ENCODE measurements around the gene DNTT. TPM values are rescaled to one million over a fixed set of nuclear protein-coding genes. Genes with fewer than 3 reads are reported as not detected.

The DNTT gene
- 0.12 and 0.30 TPM in 2 replicates for total RNA-seq (2014; rRNA removed; shearing (Covaris generic); ENCODE audit: low replicate concordance)

- in situ Hi-C loops (cut with HindIII; ENCODE audit: low pct_unique_long_range_greater_than_20kb, low sequenced_read_pairs), result no loop called here
Measured at GRCh38 chr10:96304230-96304629, at the start of gene DNTT. TSS of gene DNTT (plus strand) at chr10:96304434. CDS start at chr10:96304498, 64 bp downstream.

GRCh38 chr10:96254976-96255375 is 49.3 kb upstream of the DNTT start:
- no peak for DNase-seq (ENCODE audit: low read depth)

More at GRCh38 chr10:96304230-96304629, at the start of gene DNTT:
- DNase-seq (ENCODE audit: low read depth), result no peak

GRCh38 chr10:96255549-96256333 is 48.5 kb upstream of the DNTT start:
- in situ Hi-C loops (cut with HindIII; ENCODE audit: low pct_unique_long_range_greater_than_20kb, low sequenced_read_pairs), result no loop called here
- DNase-seq (ENCODE audit: low read depth), result no peak

More at GRCh38 chr10:96254976-96255375, 49.3 kb upstream of the DNTT start:
- in situ Hi-C loops (cut with HindIII; ENCODE audit: low pct_unique_long_range_greater_than_20kb, low sequenced_read_pairs), result no loop called here

GRCh38 chr10:96257944-96258343 is 46.3 kb upstream of the DNTT start:
- DNase-seq (ENCODE audit: low read depth), result no peak
- in situ Hi-C loops (cut with HindIII; ENCODE audit: low pct_unique_long_range_greater_than_20kb, low sequenced_read_pairs), result no loop called here

- in situ Hi-C loops (cut with HindIII; ENCODE audit: low pct_unique_long_range_greater_than_20kb, low sequenced_read_pairs), result no loop called here
- DNase-seq (ENCODE audit: low read depth), result no peak
Measured at GRCh38 chr10:96259150-96259549, 45.1 kb upstream of the DNTT start.

- in situ Hi-C loops (cut with HindIII; ENCODE audit: low pct_unique_long_range_greater_than_20kb, low sequenced_read_pairs), result no loop called here
- DNase-seq (ENCODE audit: low read depth), result no peak
Measured at GRCh38 chr10:96260014-96260413, 44.2 kb upstream of the DNTT start.

- in situ Hi-C loops (cut with HindIII; ENCODE audit: low pct_unique_long_range_greater_than_20kb, low sequenced_read_pairs), result no loop called here
- no peak for DNase-seq (ENCODE audit: low read depth)
Measured at GRCh38 chr10:96261132-96261531, 43.1 kb upstream of the DNTT start.

GRCh38 chr10:96261930-96262329 is 42.3 kb upstream of the DNTT start:
- DNase-seq (ENCODE audit: low read depth), result no peak
- in situ Hi-C loops (cut with HindIII; ENCODE audit: low pct_unique_long_range_greater_than_20kb, low sequenced_read_pairs), result no loop called here

GRCh38 chr10:96263176-96263575 is 41.1 kb upstream of the DNTT start:
- DNase-seq (ENCODE audit: low read depth), result no peak
- in situ Hi-C loops (cut with HindIII; ENCODE audit: low pct_unique_long_range_greater_than_20kb, low sequenced_read_pairs), result no loop called here

- no peak for DNase-seq (ENCODE audit: low read depth)
- in situ Hi-C loops (cut with HindIII; ENCODE audit: low pct_unique_long_range_greater_than_20kb, low sequenced_read_pairs), result no loop called here
Measured at GRCh38 chr10:96263669-96264068, 40.6 kb upstream of the DNTT start.

- no peak for DNase-seq (ENCODE audit: low read depth)
- in situ Hi-C loops (cut with HindIII; ENCODE audit: low pct_unique_long_range_greater_than_20kb, low sequenced_read_pairs), result no loop called here
Measured at GRCh38 chr10:96264938-96265337, 39.3 kb upstream of the DNTT start.

GRCh38 chr10:96266118-96266770 is 38.0 kb upstream of the DNTT start:
- DNase-seq (ENCODE audit: low read depth), result no peak
- in situ Hi-C loops (cut with HindIII; ENCODE audit: low pct_unique_long_range_greater_than_20kb, low sequenced_read_pairs), result no loop called here

- DNase-seq (ENCODE audit: low read depth), result no peak
- in situ Hi-C loops (cut with HindIII; ENCODE audit: low pct_unique_long_range_greater_than_20kb, low sequenced_read_pairs), result no loop called here
Measured at GRCh38 chr10:96267234-96267705, 37.0 kb upstream of the DNTT start.

- no peak for DNase-seq (ENCODE audit: low read depth)
- in situ Hi-C loops (cut with HindIII; ENCODE audit: low pct_unique_long_range_greater_than_20kb, low sequenced_read_pairs), result no loop called here
Measured at GRCh38 chr10:96268341-96268909, 35.8 kb upstream of the DNTT start.

GRCh38 chr10:96269438-96270300 is 34.6 kb upstream of the DNTT start:
- no peak for DNase-seq (ENCODE audit: low read depth)
- in situ Hi-C loops (cut with HindIII; ENCODE audit: low pct_unique_long_range_greater_than_20kb, low sequenced_read_pairs), result no loop called here

GRCh38 chr10:96270571-96270970 is 33.7 kb upstream of the DNTT start:
- DNase-seq (ENCODE audit: low read depth), result no peak
- in situ Hi-C loops (cut with HindIII; ENCODE audit: low pct_unique_long_range_greater_than_20kb, low sequenced_read_pairs), result no loop called here

- in situ Hi-C loops (cut with HindIII; ENCODE audit: low pct_unique_long_range_greater_than_20kb, low sequenced_read_pairs), result no loop called here
- DNase-seq (ENCODE audit: low read depth), result no peak
Measured at GRCh38 chr10:96271016-96271815, 33.0 kb upstream of the DNTT start, which contains the start of gene BLNK. TSS of gene BLNK (minus strand) at chr10:96271569. CDS start at chr10:96271398, 171 bp downstream.

Measured in Caki2 (cell line).